ENCODE data around the gene LST1. TPM values are rescaled to one million over a fixed set of nuclear protein-coding genes. Genes with fewer than 3 reads are reported as not detected.
A peak's percentile ranks its signal among the peaks of the same experiment; 100 is the strongest.

The LST1 gene
- total RNA-seq, 1 experiment from 2014 or later = 0.69 TPM

GRCh38 chr6:31621320-31621939, 35.4 kb downstream of the LST1 start:
- TF ChIP-seq EGR1 (IDR thresholded peaks at IDR 0.05; ENCODE audit: low read depth) (no peak), SP1 (IDR thresholded peaks at IDR 0.05; ENCODE audit: low read depth) (no peak), SRF (IDR thresholded peaks at IDR 0.05; ENCODE audit: low read depth) (no peak), ZNF274 (IDR thresholded peaks at IDR 0.05; ENCODE audit: low read depth, low read length) (no peak), SIN3A (IDR thresholded peaks at IDR 0.05; ENCODE audit: low read depth) (no peak), POLR2AphosphoS5 (IDR thresholded peaks at IDR 0.05; ENCODE audit: low read depth, low read length) (no peak), YY1 (IDR thresholded peaks at IDR 0.05; ENCODE audit: extremely low read depth, insufficient replicate concordance, low read depth, low read length) (no peak), RAD21 (IDR thresholded peaks at IDR 0.05; ENCODE audit: low read depth) (no peak), TCF7L2 (IDR thresholded peaks at IDR 0.05; ENCODE audit: borderline replicate concordance, extremely low read depth, insufficient read depth, insufficient read length) (no peak)
- TF ChIP-seq, protein P1, sequence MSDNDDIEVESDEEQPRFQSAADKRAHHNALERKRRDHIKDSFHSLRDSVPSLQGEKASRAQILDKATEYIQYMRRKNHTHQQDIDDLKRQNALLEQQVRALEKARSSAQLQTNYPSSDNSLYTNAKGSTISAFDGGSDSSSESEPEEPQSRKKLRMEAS (IDR thresholded peaks at IDR 0.05) = no peak
- TF ChIP-seq, protein P2, sequence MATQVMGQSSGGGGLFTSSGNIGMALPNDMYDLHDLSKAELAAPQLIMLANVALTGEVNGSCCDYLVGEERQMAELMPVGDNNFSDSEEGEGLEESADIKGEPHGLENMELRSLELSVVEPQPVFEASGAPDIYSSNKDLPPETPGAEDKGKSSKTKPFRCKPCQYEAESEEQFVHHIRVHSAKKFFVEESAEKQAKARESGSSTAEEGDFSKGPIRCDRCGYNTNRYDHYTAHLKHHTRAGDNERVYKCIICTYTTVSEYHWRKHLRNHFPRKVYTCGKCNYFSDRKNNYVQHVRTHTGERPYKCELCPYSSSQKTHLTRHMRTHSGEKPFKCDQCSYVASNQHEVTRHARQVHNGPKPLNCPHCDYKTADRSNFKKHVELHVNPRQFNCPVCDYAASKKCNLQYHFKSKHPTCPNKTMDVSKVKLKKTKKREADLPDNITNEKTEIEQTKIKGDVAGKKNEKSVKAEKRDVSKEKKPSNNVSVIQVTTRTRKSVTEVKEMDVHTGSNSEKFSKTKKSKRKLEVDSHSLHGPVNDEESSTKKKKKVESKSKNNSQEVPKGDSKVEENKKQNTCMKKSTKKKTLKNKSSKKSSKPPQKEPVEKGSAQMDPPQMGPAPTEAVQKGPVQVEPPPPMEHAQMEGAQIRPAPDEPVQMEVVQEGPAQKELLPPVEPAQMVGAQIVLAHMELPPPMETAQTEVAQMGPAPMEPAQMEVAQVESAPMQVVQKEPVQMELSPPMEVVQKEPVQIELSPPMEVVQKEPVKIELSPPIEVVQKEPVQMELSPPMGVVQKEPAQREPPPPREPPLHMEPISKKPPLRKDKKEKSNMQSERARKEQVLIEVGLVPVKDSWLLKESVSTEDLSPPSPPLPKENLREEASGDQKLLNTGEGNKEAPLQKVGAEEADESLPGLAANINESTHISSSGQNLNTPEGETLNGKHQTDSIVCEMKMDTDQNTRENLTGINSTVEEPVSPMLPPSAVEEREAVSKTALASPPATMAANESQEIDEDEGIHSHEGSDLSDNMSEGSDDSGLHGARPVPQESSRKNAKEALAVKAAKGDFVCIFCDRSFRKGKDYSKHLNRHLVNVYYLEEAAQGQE (IDR thresholded peaks at IDR 0.05; ENCODE audit: low read depth) = no peak
- H3K4me2 ChIP-seq (ENCODE audit: low read length) = peak overlapping the region; percentile 91
- H4K20me1 ChIP-seq (ENCODE audit: insufficient read depth) = no peaks in the 10 kb centered on the region
- RAD21 ChIA-PET (ENCODE audit: low non-redundant PET in 1 of 2, low total read pairs in 2 of 2, uncharacterized antibody in 2 of 2, unreplicated experiment in 2 of 2) = no interaction called here
- H3K79me2 ChIP-seq (ENCODE audit: insufficient read depth, low read length) = peaks cover 56% of the 10 kb centered on the region
- H3K27ac ChIP-seq (ENCODE audit: low read depth, low read length) = peak overlapping the region; percentile 90
- DNase-seq (ENCODE audit: low read depth, low spot score) (no peak), ATAC-seq (no peak)
- H3K27me3 ChIP-seq (ENCODE audit: insufficient read depth, low read length) = no peaks in the 10 kb centered on the region
- peaks cover 19 to 50% of the 10 kb centered on the region in 2 experiments for H3K36me3 ChIP-seq (ENCODE audit: control insufficient read depth in 1 of 2, insufficient read depth in 2 of 2, low read length in 2 of 2)
- no peak overlapping the region for H2AFZ ChIP-seq (ENCODE audit: low read depth, low read length, poor library complexity, severe bottlenecking)
- H3K9me3 ChIP-seq (ENCODE audit: control insufficient read depth in 1 of 2, insufficient read depth in 1 of 2, low read depth in 1 of 2, low read length in 2 of 2) = no peaks in the 10 kb centered on the region
- POLR2A ChIA-PET = interaction anchor here (0.7 to 0.8 kb wide), 2 partner anchors 30 to 43 kb away, joined by 3 read pairs; partner anchors contain the start of gene GPANK1
- H3K4me1 ChIP-seq (ENCODE audit: control insufficient read depth in 1 of 2, insufficient read depth in 2 of 2, low read length in 2 of 2) = peaks cover 6 to 18% of the 10 kb centered on the region in 2 experiments; a peak in 3 of 4 replicates
- H3K9me2 ChIP-seq (ENCODE audit: insufficient read depth) = no peaks in the 10 kb centered on the region
- CTCF ChIA-PET = interaction anchor here (1.0 kb wide), 1 partner anchor 41 kb away, joined by 3 read pairs; no protein-coding TSS in a partner anchor
- BruUV-seq (replicated peaks) = TSS peak; percentile 65
- intact Hi-C loops (cut with micrococcal nuclease) = no loop called here
- H3K4me3 ChIP-seq (replicated peaks in 1 of 2; ENCODE audit: low read depth in 1 of 2, low read length in 2 of 2) = peak overlapping the region; percentile 99 to 100
- H3K9ac ChIP-seq (ENCODE audit: low read length) = peak overlapping the region; percentile 98

Data from HCT116 (cell line).